HCT116 (cell line): ENCODE data around the gene BSCL2. TPM values are rescaled to one million over a fixed set of nuclear protein-coding genes. Genes with fewer than 3 reads are reported as not detected.

Source experiments
- ATAC-seq: fragments of 200-7000 bp; cut with Tn5 transposase; 2 replicates; pipeline ENCODE4 v1.9.1; 2020; ENCODE audit warnings: mild to moderate bottlenecking, moderate library complexity
- BruUV-seq: library from RNA; stranded (reverse); fragments of 400-500 nt; replicated peaks from 2 replicates; lab custom pipeline; 2021; lab: Mats Ljungman, UMichigan
- CTCF ChIA-PET: fragments of 300-600 bp; sonication (Branson Sonifier 250); formaldehyde crosslinking; loops from one replicate; lab custom pipeline; 2021; ENCODE audit warnings: antibody characterized with exemption; lab: Charles Lee
- POLR2A ChIA-PET: fragments of 300-600, 350-600 bp; sonication (Branson Sonifier 250); formaldehyde crosslinking; loops from one replicate; lab custom pipeline; 2021; ENCODE audit warnings: antibody characterized with exemption; lab: Charles Lee
- RAD21 ChIA-PET, 2 experiments: fragments of 300-600 bp; sonication (Branson Sonifier 250); formaldehyde crosslinking; loops; one replicate each; lab custom pipeline; 2023; ENCODE audit warnings: low total read pairs in 2 of 2; ENCODE audit not compliant: uncharacterized antibody in 2 of 2, unreplicated experiment in 2 of 2, low non-redundant PET in 1 of 2; lab: Charles Lee
- DNase-seq: peaks from one replicate; pipeline ENCODE4 v3.0.0-alpha.2; 2010; ENCODE audit warnings: low read depth, low spot score
- H2AFZ ChIP-seq: fragments of 200-600 bp; shearing (Covaris generic), sonication (generic); 2 replicates; pipeline ENCODE4 v1.6.1; 2017; ENCODE audit warnings: low read depth, mixed run types, mixed read lengths, antibody characterized with exemption, low read length; ENCODE audit not compliant: poor library complexity, severe bottlenecking
- H3K27ac ChIP-seq: 2 replicates; pipeline ENCODE4 v1.5.1; 2012; ENCODE audit warnings: low read depth, low read length
- H3K27me3 ChIP-seq: fragments of 200-600 bp; sonication (generic); 2 replicates; pipeline ENCODE4 v1.6.1; 2016; ENCODE audit warnings: mixed run types, low read length, mixed read lengths; ENCODE audit not compliant: insufficient read depth
- H3K36me3 ChIP-seq, 2 experiments: fragments of 200-500 bp in 1 of 2; fragments of 200-600 bp in 1 of 2; sonication (Bioruptor generic) in 1 of 2; sonication (generic) in 1 of 2; 2 replicates each; pipeline versions ENCODE4 v1.5.1 to v1.6.1; 2014 to 2016; ENCODE audit warnings: low read length in 2 of 2, inconsistent platforms in 1 of 2, mixed read lengths in 1 of 2, mixed run types in 1 of 2; ENCODE audit not compliant: insufficient read depth in 2 of 2, control insufficient read depth in 1 of 2
- H3K4me1 ChIP-seq, 2 experiments: fragments of 200-600 bp in 1 of 2; sonication (generic) in 1 of 2; 2 replicates each; pipeline versions ENCODE4 v1.5.1 to v1.6.1; 2012 to 2017; ENCODE audit warnings: low read length in 2 of 2, inconsistent platforms in 1 of 2, mild to moderate bottlenecking in 1 of 2, mixed read lengths in 1 of 2, mixed run types in 1 of 2, moderate library complexity in 1 of 2; ENCODE audit not compliant: insufficient read depth in 2 of 2, control insufficient read depth in 1 of 2
- H3K4me2 ChIP-seq: fragments of 200-600 bp; sonication (generic); 2 replicates; pipeline ENCODE4 v1.6.1; 2017; ENCODE audit warnings: mixed run types, low read length, mixed read lengths
- H3K4me3 ChIP-seq, 2 experiments: fragments of 200-600 bp in 1 of 2; sonication (generic) in 1 of 2; replicated peaks in 1 of 2; 2 replicates each; pipeline ENCODE4 v1.5.1; 2011 to 2016; ENCODE audit warnings: low read length in 2 of 2, control low read depth in 1 of 2, low read depth in 1 of 2, mild to moderate bottlenecking in 1 of 2, mixed read lengths in 1 of 2, mixed run types in 1 of 2
- H3K79me2 ChIP-seq: fragments of 200-600 bp; sonication (generic); 2 replicates; pipeline ENCODE4 v1.6.1; 2017; ENCODE audit warnings: mild to moderate bottlenecking, mixed run types, low read length, moderate library complexity, mixed read lengths; ENCODE audit not compliant: insufficient read depth
- H3K9ac ChIP-seq: fragments of 200-600 bp; sonication (generic); 2 replicates; pipeline ENCODE4 v1.6.1; 2016; ENCODE audit warnings: low read length, mixed read lengths
- H3K9me2 ChIP-seq: fragments of 200-600 bp; sonication (generic), shearing (Covaris generic); 2 replicates; pipeline ENCODE4 v1.6.1; 2017; ENCODE audit warnings: mixed run types, mild to moderate bottlenecking, moderate library complexity; ENCODE audit not compliant: insufficient read depth
- H3K9me3 ChIP-seq, 2 experiments: fragments of 200-500 bp in 1 of 2; fragments of 200-600 bp in 1 of 2; sonication (Bioruptor generic) in 1 of 2; sonication (generic) in 1 of 2; 2 replicates each; pipeline ENCODE4 v1.6.1; 2014 to 2017; ENCODE audit warnings: low read length in 2 of 2, mixed read lengths in 2 of 2, inconsistent platforms in 1 of 2, low read depth in 1 of 2, mild to moderate bottlenecking in 1 of 2, mixed run types in 1 of 2, moderate library complexity in 1 of 2; ENCODE audit not compliant: control insufficient read depth in 1 of 2, insufficient read depth in 1 of 2
- H4K20me1 ChIP-seq: fragments of 200-600 bp; sonication (generic), shearing (Covaris generic); 2 replicates; pipeline ENCODE4 v1.6.1; 2017; ENCODE audit warnings: mixed run types, mild to moderate bottlenecking, moderate library complexity; ENCODE audit not compliant: insufficient read depth
- ATF3 ChIP-seq: IDR thresholded peaks from 2 replicates; pipeline ENCODE4 v1.6.1; 2012
- ELF1 ChIP-seq: IDR thresholded peaks from 2 replicates; pipeline ENCODE4 v1.6.1; 2012; ENCODE audit warnings: low read depth, borderline replicate concordance
- EZH2phosphoT487 ChIP-seq: fragments of 200-600 bp; IDR thresholded peaks from 2 replicates; pipeline ENCODE4 v1.6.1; 2018; ENCODE audit warnings: antibody characterized with exemption, borderline replicate concordance
- JUND ChIP-seq: IDR thresholded peaks from 2 replicates; pipeline ENCODE4 v1.6.1; 2012
- MAX ChIP-seq: IDR thresholded peaks from 2 replicates; pipeline ENCODE4 v1.6.1; 2012
- POLR2AphosphoS5 ChIP-seq: IDR thresholded peaks from 2 replicates; pipeline ENCODE4 v1.6.1; 2011; ENCODE audit warnings: mild to moderate bottlenecking, low read depth, low read length, moderate library complexity
- RAD21 ChIP-seq: IDR thresholded peaks from 2 replicates; pipeline ENCODE4 v1.6.1; 2012; ENCODE audit warnings: low read depth, mild to moderate bottlenecking
- SIN3A ChIP-seq: IDR thresholded peaks from 2 replicates; pipeline ENCODE4 v1.6.1; 2012; ENCODE audit warnings: low read depth
- SP1 ChIP-seq: IDR thresholded peaks from 2 replicates; pipeline ENCODE4 v1.6.1; 2012; ENCODE audit warnings: low read depth
- TCF7L2 ChIP-seq: IDR thresholded peaks from 2 replicates; pipeline ENCODE4 v1.7.0; 2011; ENCODE audit warnings: borderline replicate concordance, inconsistent platforms; ENCODE audit not compliant: insufficient read depth, insufficient read length; ENCODE audit errors: extremely low read depth
- ZBTB33 ChIP-seq: IDR thresholded peaks from 2 replicates; pipeline ENCODE4 v1.6.1; 2011; ENCODE audit warnings: mild to moderate bottlenecking, low read length, moderate library complexity; ENCODE audit not compliant: insufficient replicate concordance; ENCODE audit errors: extremely low read depth
- intact Hi-C: fragments of 100-400 bp; cut with micrococcal nuclease; formaldehyde crosslinking; loops from 2 replicates; pipeline ENCODE4 v1.10.0; 2022
- total RNA-seq: library from RNA; stranded (reverse); gene quantifications from one replicate; pipeline ENCODE4 v1.2.1, GENCODE V29; 2021; ENCODE audit not compliant: unreplicated experiment

The BSCL2 gene
- total RNA-seq, 1 experiment from 2014 or later, result 62.0 TPM

- TF ChIP-seq ZBTB33, result no peak
- TF ChIP-seq, all 23 proteins: peak for 0
Observed at GRCh38 chr11:62706850-62707247, 375 bp downstream of the BSCL2 start (continued).

GRCh38 chr11:62705880-62706849 lies 1.1 kb downstream of the BSCL2 start:
- DNase-seq (peak; percentile 63), ATAC-seq (peak; percentile 95)
- POLR2A ChIA-PET, result interaction anchor here (0.9 to 2.3 kb wide), 5 partner anchors 17 to 132 kb away, joined by 3 to 6 read pairs (median 3); partner anchors contain the start of genes C11orf98, CSKMT, EEF1G and HNRNPUL2
- peaks cover 10 to 33% of the 10 kb centered on the region in 2 experiments; a peak in 3 of 4 replicates for H3K36me3 ChIP-seq
- H3K4me2 ChIP-seq, result peak overlapping the region; percentile 85
- TSS peak; percentile 20 for BruUV-seq
- no peak overlapping the region for H2AFZ ChIP-seq
- no peaks in the 10 kb centered on the region for H4K20me1 ChIP-seq
- H3K79me2 ChIP-seq, result peaks cover 12% of the 10 kb centered on the region
- intact Hi-C loops, result no loop called here
- peak overlapping the region; percentile 80 for H3K27ac ChIP-seq
- CTCF ChIA-PET, result interaction anchor here (0.9 to 1.5 kb wide), 5 partner anchors 12 to 311 kb away, joined by 3 to 7 read pairs (median 4); partner anchors contain the start of gene TTC9C
- H3K9me2 ChIP-seq, result no peaks in the 10 kb centered on the region
- H3K9me3 ChIP-seq, result no peaks in the 10 kb centered on the region
- RAD21 ChIA-PET, result no interaction called here
- peak overlapping the region; percentile 84 for H3K9ac ChIP-seq
- TF ChIP-seq MAX (peak; percentile 48; the same call in 1 of the 2 replicates), JUND (peak; percentile 34; the same call in 1 of the 2 replicates), EZH2phosphoT487 (no peak), SP1 (0 out of 2 replicates have a peak, but pooled peaks have one; percentile 35), TCF7L2 (peak; percentile 68), ZBTB33 (peak; percentile 40), SIN3A (peak; percentile 50; the same call in 1 of the 2 replicates), RAD21 (no peak), POLR2AphosphoS5 (peak; percentile 92), ATF3 (no peak), ELF1 (peak; percentile 62; the same call in 1 of the 2 replicates)
- TF ChIP-seq, all 23 proteins: peak for 8
- no peaks in the 10 kb centered on the region for H3K27me3 ChIP-seq
- peak overlapping the region; percentile 50 to 75 for H3K4me3 ChIP-seq
- H3K4me1 ChIP-seq, result peaks cover 5 to 20% of the 10 kb centered on the region in 2 experiments
